ENCODE results near the gene LRRC45. TPM values are rescaled to one million over a fixed set of nuclear protein-coding genes. Genes with fewer than 3 reads are reported as not detected.

Gene LRRC45
- total RNA-seq, 1 donor from 2014 or later = 14.2 TPM

GRCh38 chr17:82065193-82065637 lies 42.1 kb downstream of the LRRC45 start:
- no peak for DNase-seq

- peak; percentile 30 for DNase-seq
Observed at GRCh38 chr17:82065638-82066303, 42.7 kb downstream of the LRRC45 start, which contains the start of gene DUS1L. Gene DUS1L, minus strand, starts transcription at chr17:82065804. Its CDS starts 745 bp downstream, at chr17:82065059.

- no peak for DNase-seq
Observed at GRCh38 chr17:82070611-82071010, 47.5 kb downstream of the LRRC45 start.

- DNase-seq = no peak
Observed at GRCh38 chr17:82072827-82073226, 49.7 kb downstream of the LRRC45 start.

- no peak for DNase-seq
Observed at GRCh38 chr17:82073446-82073845, 50.3 kb downstream of the LRRC45 start.

- DNase-seq = no peak
Observed at GRCh38 chr17:82076018-82076784, 53.1 kb downstream of the LRRC45 start.

GRCh38 chr17:82076785-82077591 lies 53.9 kb downstream of the LRRC45 start:
- no peak for DNase-seq

- DNase-seq = no peak
Observed at GRCh38 chr17:82077617-82078358, 54.7 kb downstream of the LRRC45 start.

GRCh38 chr17:82078433-82078832 lies 55.3 kb downstream of the LRRC45 start:
- no peak for DNase-seq

- no peak for DNase-seq
Observed at GRCh38 chr17:82079001-82079677, 56.0 kb downstream of the LRRC45 start.

GRCh38 chr17:82080048-82080788 lies 57.1 kb downstream of the LRRC45 start:
- no peak for DNase-seq

Other genes with a start within 250 kb of the LRRC45 start
- not detected for gene GCGR, start 219.2 kb upstream of the LRRC45 start, total RNA-seq
- gene MCRIP1, start 190.0 kb upstream of the LRRC45 start, total RNA-seq = 85.9 TPM
- not detected for gene PPP1R27, start 188.3 kb upstream of the LRRC45 start, total RNA-seq
- 57.4 TPM for gene P4HB, start 162.8 kb upstream of the LRRC45 start, total RNA-seq
- 22.9 TPM for gene ARHGDIA, start 152.0 kb upstream of the LRRC45 start, total RNA-seq
- 78.3 TPM for gene ALYREF, start 131.7 kb upstream of the LRRC45 start, total RNA-seq
- gene ANAPC11, start 131.6 kb upstream of the LRRC45 start, total RNA-seq = 43.0 TPM
- gene NPB, start 121.1 kb upstream of the LRRC45 start, total RNA-seq = 2.0 TPM
- gene PCYT2, start 111.9 kb upstream of the LRRC45 start, total RNA-seq = 24.5 TPM
- gene SIRT7, start 105.1 kb upstream of the LRRC45 start, total RNA-seq = 8.0 TPM
- 16.5 TPM for gene MAFG, start 95.6 kb upstream of the LRRC45 start, total RNA-seq
- 17.6 TPM for gene PYCR1, start 86.0 kb upstream of the LRRC45 start, total RNA-seq
- gene MYADML2, start 76.1 kb upstream of the LRRC45 start, total RNA-seq = 0.16 TPM
- gene NOTUM, start 62.1 kb upstream of the LRRC45 start, total RNA-seq = 0.31 TPM
- 11.1 TPM for gene ASPSCR1, start 45.7 kb upstream of the LRRC45 start, total RNA-seq
- 29.2 TPM for gene CENPX, start 427 bp upstream of the LRRC45 start, total RNA-seq
- 76.0 TPM for gene RAC3, start 8.4 kb downstream of the LRRC45 start, total RNA-seq
- 18.1 TPM for gene DCXR, start 14.4 kb downstream of the LRRC45 start, total RNA-seq
- 14.5 TPM for gene RFNG, start 28.5 kb downstream of the LRRC45 start, total RNA-seq
- 64.4 TPM for gene GPS1, start 28.6 kb downstream of the LRRC45 start, total RNA-seq
- 21.4 TPM for gene DUS1L, start 42.5 kb downstream of the LRRC45 start, total RNA-seq
- 84.1 TPM for gene FASN, start 74.9 kb downstream of the LRRC45 start, total RNA-seq
- 18.6 TPM for gene CCDC57, start 189.5 kb downstream of the LRRC45 start, total RNA-seq
- gene SLC16A3, start 205.7 kb downstream of the LRRC45 start, total RNA-seq = 4.2 TPM

Measured in occipital lobe (tissue), 2 donors.